Gastroesophageal sphincter (tissue), 2 donors: ENCODE data around the gene MYD88.

Experiments used
- POLR2A ChIP-seq, 2 donors: fragments of 450-650 bp; IDR thresholded peaks; one replicate each; pipeline ENCODE4 v1.6.1; 2017; ENCODE audit warnings: antibody characterized with exemption in 2 of 2, mild to moderate bottlenecking in 2 of 2, moderate library complexity in 1 of 2
- POLR2AphosphoS5 ChIP-seq: sonication (generic); formaldehyde crosslinking; IDR thresholded peaks from one replicate; pipeline ENCODE4 v1.6.1; 2017; ENCODE audit warnings: antibody characterized with exemption

DNA sequence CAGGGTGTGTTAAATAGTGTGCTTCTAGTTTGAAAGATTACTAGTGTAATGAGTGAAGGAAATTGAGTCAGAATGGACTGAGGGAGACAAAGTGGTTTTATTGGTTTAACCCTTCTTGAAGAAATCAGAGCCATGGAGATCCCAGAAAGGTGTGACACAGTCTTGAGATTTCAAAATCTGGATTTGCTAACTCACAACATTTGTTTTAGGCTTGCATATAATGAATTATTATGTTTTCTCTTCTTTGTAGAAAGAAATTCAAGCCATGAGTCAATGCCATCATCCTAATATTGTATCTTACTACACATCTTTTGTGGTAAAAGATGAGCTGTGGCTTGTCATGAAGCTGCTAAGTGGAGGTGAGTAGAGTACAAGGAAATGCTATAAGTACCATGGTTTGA lies 52.0 kb downstream of the MYD88 start:
- no peak for TF ChIP-seq POLR2AphosphoS5
- TF ChIP-seq POLR2A (IDR thresholded peaks at IDR 0.05) = no peak
